Panc1 (cell line): ENCODE measurements around the gene PARP9.

Experiments
- TCF7L2 ChIP-seq: IDR thresholded peaks from 2 replicates; pipeline ENCODE4 v1.6.1; 2011; ENCODE audit warnings: mild to moderate bottlenecking, low read depth, low read length, inconsistent platforms
- TF ChIP-seq, protein P1 (sequence below), 2 experiments: IDR thresholded peaks; 2 replicates each; pipeline ENCODE4 v1.6.1; 2011 to 2012; ENCODE audit warnings: low read depth in 2 of 2, control low read depth in 1 of 2, low read length in 1 of 2, mild to moderate bottlenecking in 1 of 2, moderate library complexity in 1 of 2; ENCODE audit not compliant: insufficient read depth in 1 of 2
- TF ChIP-seq, protein P2 (sequence below): fragments of 450-650 bp; IDR thresholded peaks from 2 replicates; pipeline ENCODE4 v1.5.1; 2017; ENCODE audit warnings: mild to moderate bottlenecking

DNA sequence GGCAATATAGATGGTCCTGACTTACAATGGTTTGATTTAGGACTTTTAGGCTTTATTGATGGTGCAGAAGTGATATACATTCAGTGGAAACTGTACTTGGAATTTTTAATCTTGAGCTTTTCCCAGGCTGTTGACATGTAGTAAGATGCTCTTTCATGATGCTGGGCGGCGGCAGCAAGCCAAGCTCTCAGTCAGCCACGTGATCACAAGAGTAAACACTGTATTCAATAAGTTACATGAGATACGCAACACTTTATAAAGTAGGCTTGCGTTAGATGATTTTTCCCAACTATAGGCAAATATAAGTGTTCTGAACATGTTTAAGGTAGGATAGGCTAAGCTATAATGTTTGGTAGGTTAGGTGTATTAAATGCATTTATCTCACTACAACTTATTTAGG, 17.9 kb downstream of the PARP9 start:
- TF ChIP-seq, protein P1, sequence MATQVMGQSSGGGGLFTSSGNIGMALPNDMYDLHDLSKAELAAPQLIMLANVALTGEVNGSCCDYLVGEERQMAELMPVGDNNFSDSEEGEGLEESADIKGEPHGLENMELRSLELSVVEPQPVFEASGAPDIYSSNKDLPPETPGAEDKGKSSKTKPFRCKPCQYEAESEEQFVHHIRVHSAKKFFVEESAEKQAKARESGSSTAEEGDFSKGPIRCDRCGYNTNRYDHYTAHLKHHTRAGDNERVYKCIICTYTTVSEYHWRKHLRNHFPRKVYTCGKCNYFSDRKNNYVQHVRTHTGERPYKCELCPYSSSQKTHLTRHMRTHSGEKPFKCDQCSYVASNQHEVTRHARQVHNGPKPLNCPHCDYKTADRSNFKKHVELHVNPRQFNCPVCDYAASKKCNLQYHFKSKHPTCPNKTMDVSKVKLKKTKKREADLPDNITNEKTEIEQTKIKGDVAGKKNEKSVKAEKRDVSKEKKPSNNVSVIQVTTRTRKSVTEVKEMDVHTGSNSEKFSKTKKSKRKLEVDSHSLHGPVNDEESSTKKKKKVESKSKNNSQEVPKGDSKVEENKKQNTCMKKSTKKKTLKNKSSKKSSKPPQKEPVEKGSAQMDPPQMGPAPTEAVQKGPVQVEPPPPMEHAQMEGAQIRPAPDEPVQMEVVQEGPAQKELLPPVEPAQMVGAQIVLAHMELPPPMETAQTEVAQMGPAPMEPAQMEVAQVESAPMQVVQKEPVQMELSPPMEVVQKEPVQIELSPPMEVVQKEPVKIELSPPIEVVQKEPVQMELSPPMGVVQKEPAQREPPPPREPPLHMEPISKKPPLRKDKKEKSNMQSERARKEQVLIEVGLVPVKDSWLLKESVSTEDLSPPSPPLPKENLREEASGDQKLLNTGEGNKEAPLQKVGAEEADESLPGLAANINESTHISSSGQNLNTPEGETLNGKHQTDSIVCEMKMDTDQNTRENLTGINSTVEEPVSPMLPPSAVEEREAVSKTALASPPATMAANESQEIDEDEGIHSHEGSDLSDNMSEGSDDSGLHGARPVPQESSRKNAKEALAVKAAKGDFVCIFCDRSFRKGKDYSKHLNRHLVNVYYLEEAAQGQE (IDR thresholded peaks at IDR 0.05; ENCODE audit: insufficient read depth in 1 of 2, low read depth in 2 of 2, low read length in 1 of 2): no peak
- TF ChIP-seq, protein P2, sequence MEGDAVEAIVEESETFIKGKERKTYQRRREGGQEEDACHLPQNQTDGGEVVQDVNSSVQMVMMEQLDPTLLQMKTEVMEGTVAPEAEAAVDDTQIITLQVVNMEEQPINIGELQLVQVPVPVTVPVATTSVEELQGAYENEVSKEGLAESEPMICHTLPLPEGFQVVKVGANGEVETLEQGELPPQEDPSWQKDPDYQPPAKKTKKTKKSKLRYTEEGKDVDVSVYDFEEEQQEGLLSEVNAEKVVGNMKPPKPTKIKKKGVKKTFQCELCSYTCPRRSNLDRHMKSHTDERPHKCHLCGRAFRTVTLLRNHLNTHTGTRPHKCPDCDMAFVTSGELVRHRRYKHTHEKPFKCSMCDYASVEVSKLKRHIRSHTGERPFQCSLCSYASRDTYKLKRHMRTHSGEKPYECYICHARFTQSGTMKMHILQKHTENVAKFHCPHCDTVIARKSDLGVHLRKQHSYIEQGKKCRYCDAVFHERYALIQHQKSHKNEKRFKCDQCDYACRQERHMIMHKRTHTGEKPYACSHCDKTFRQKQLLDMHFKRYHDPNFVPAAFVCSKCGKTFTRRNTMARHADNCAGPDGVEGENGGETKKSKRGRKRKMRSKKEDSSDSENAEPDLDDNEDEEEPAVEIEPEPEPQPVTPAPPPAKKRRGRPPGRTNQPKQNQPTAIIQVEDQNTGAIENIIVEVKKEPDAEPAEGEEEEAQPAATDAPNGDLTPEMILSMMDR: no peak
- TF ChIP-seq TCF7L2: no peak
